ENCODE results near the gene FAM184A.

DNA sequence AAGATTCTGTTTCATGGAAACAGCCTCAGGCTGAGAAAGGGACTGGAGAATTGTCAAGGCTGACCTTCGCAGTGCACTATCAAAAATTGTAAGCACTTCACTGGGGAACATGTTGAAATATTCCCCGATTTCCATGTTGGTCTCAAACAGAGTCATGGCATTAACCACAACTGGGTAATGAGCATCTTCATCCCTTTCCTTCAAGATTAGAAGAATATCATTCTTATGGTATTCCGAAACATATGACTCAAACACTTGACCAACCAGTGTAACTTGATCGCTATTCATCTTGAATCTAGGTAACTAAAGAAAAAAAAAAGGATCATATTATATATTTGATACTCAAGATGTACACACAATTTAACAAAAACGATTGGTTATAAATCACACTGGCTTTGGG lies 147.0 kb downstream of the FAM184A start:
- TF ChIP-seq, protein P1, sequence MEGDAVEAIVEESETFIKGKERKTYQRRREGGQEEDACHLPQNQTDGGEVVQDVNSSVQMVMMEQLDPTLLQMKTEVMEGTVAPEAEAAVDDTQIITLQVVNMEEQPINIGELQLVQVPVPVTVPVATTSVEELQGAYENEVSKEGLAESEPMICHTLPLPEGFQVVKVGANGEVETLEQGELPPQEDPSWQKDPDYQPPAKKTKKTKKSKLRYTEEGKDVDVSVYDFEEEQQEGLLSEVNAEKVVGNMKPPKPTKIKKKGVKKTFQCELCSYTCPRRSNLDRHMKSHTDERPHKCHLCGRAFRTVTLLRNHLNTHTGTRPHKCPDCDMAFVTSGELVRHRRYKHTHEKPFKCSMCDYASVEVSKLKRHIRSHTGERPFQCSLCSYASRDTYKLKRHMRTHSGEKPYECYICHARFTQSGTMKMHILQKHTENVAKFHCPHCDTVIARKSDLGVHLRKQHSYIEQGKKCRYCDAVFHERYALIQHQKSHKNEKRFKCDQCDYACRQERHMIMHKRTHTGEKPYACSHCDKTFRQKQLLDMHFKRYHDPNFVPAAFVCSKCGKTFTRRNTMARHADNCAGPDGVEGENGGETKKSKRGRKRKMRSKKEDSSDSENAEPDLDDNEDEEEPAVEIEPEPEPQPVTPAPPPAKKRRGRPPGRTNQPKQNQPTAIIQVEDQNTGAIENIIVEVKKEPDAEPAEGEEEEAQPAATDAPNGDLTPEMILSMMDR (IDR thresholded peaks at IDR 0.05), result no peak
- no peak for TF ChIP-seq POLR2A (IDR thresholded peaks at IDR 0.05)
